ENCODE data around the gene MDK. TPM values are rescaled to one million over a fixed set of nuclear protein-coding genes. Genes with fewer than 3 reads are reported as not detected.
A peak's percentile ranks its signal among the peaks of the same experiment; 100 is the strongest.

The MDK gene
- total and polyA plus RNA-seq, 2 of the 4 experiments (the other 2 are of a cell fraction): 25.8 to 377 TPM

GRCh38 chr11:46367244-46367915 is 14.1 kb upstream of the MDK start:
- peak overlapping the region; percentile 70 for H2AFZ ChIP-seq (replicated peaks; ENCODE audit: low read length, poor library complexity)
- no peak overlapping the region for H3K18ac ChIP-seq (ENCODE audit: low read depth, low read length)
- dilution Hi-C loops (cut with HindIII; ENCODE audit: low sequenced_read_pairs, unreplicated experiment): no loop called here
- no peak overlapping the region; the same call in 2 of the 3 replicates for H2BK15ac ChIP-seq (ENCODE audit: low read depth, low read length)
- no peak overlapping the region for H3K4me2 ChIP-seq (ENCODE audit: low read depth, low read length)
- H2BK20ac ChIP-seq (ENCODE audit: low read depth, low read length): no peak overlapping the region
- in situ Hi-C loops (cut with MboI; ENCODE audit: low sequenced_read_pairs): no loop called here
- no peak overlapping the region for H3K4me3 ChIP-seq (ENCODE audit: insufficient read depth, low read depth, low read length)
- POLR2A ChIA-PET (ENCODE audit: unreplicated experiment): no interaction called here
- peaks cover 17% of the 10 kb centered on the region; the same call in 1 of the 2 replicates for H3K36me3 ChIP-seq (ENCODE audit: control insufficient read depth, insufficient read depth, low read length)
- peaks cover 12 to 57% of the 10 kb centered on the region in 2 experiments for H3K79me1 ChIP-seq (ENCODE audit: low read depth in 1 of 2, low read length in 2 of 2)
- ATAC-seq (ENCODE audit: low read depth) (peak; percentile 78), DNase-seq (peak; percentile 59)
- BruUV-seq (replicated peaks): no TSS peak
- peaks cover 30% of the 10 kb centered on the region for H4K20me1 ChIP-seq (ENCODE audit: insufficient read depth, low read length)
- no peak overlapping the region for H4K5ac ChIP-seq (ENCODE audit: low read depth, low read length)
- intact Hi-C loops (cut with micrococcal nuclease): no loop called here
- H3K4me1 ChIP-seq (ENCODE audit: control insufficient read depth, insufficient read depth, low read length): peaks cover 24% of the 10 kb centered on the region
- peak overlapping the region; percentile 78 for H2AK9ac ChIP-seq (replicated peaks; ENCODE audit: low read depth, low read length, poor library complexity)
- H3K27ac ChIP-seq (ENCODE audit: insufficient read depth, low read length): 0 out of 2 replicates have a peak overlapping the region, but pooled peaks have one; percentile 5
- no peak overlapping the region for H3K23ac ChIP-seq (ENCODE audit: low read depth, low read length)
- H3K9me3 ChIP-seq (ENCODE audit: control insufficient read depth, insufficient read depth, low read length): no peaks in the 10 kb centered on the region
- peaks cover 9% of the 10 kb centered on the region; the same call in 1 of the 2 replicates for H3K9me1 ChIP-seq (ENCODE audit: insufficient read depth, low read length)
- H2AK5ac ChIP-seq (ENCODE audit: low read depth, low read length): peak overlapping the region; percentile 73
- no peak overlapping the region for H3K56ac ChIP-seq (ENCODE audit: extremely low read depth, insufficient read depth, low read length)
- WGBS, 2 experiments (ENCODE audit: extremely low coverage in 2 of 2, insufficient read length in 1 of 2): 8% methylated on average over 9 of the region's 32 CpGs; no CpG with 5 or more reads in 1 of the 2 experiments
- no peak overlapping the region for H2BK120ac ChIP-seq (ENCODE audit: low read depth, low read length)
- H3K9ac ChIP-seq (ENCODE audit: low read depth, low read length): no peak overlapping the region
- H3K4ac ChIP-seq (ENCODE audit: low read depth, low read length): no peak overlapping the region; the same call in 1 of the 2 replicates
- no peak overlapping the region for H4K91ac ChIP-seq (ENCODE audit: insufficient read depth, low read depth, low read length)
- CTCF ChIA-PET: no interaction called here
- H3K27me3 ChIP-seq (ENCODE audit: control insufficient read depth, insufficient read depth, low read length): no peaks in the 10 kb centered on the region
- no peak overlapping the region; the same call in 1 of the 2 replicates for H3K14ac ChIP-seq (replicated peaks; ENCODE audit: low read depth, low read length)
- no peak overlapping the region for H2BK5ac ChIP-seq (ENCODE audit: low read depth, low read length, poor library complexity, severe bottlenecking)
- H4K8ac ChIP-seq (ENCODE audit: low read depth in 2 of 2, low read length in 2 of 2): no peak overlapping the region
- TF ChIP-seq BHLHE40 (IDR thresholded peaks at IDR 0.05; ENCODE audit: low read depth, low read length): no peak
- no peak for TF ChIP-seq CHD1 (IDR thresholded peaks at IDR 0.05; ENCODE audit: low read depth, low read length)
- no peak for TF ChIP-seq RFX5 (IDR thresholded peaks at IDR 0.05; ENCODE audit: low read depth, low read length)
- no peak for TF ChIP-seq MXI1 (IDR thresholded peaks at IDR 0.05; ENCODE audit: borderline replicate concordance, low read depth, low read length)
- no peak for TF ChIP-seq RCOR1 (IDR thresholded peaks at IDR 0.05; ENCODE audit: insufficient replicate concordance, low read length)
- TF ChIP-seq SMC3 (IDR thresholded peaks at IDR 0.05; ENCODE audit: low read depth, low read length): peak; percentile 68
- no peak for TF ChIP-seq CEBPB (IDR thresholded peaks at IDR 0.05; ENCODE audit: low read depth, low read length)
- TF ChIP-seq, protein P1, sequence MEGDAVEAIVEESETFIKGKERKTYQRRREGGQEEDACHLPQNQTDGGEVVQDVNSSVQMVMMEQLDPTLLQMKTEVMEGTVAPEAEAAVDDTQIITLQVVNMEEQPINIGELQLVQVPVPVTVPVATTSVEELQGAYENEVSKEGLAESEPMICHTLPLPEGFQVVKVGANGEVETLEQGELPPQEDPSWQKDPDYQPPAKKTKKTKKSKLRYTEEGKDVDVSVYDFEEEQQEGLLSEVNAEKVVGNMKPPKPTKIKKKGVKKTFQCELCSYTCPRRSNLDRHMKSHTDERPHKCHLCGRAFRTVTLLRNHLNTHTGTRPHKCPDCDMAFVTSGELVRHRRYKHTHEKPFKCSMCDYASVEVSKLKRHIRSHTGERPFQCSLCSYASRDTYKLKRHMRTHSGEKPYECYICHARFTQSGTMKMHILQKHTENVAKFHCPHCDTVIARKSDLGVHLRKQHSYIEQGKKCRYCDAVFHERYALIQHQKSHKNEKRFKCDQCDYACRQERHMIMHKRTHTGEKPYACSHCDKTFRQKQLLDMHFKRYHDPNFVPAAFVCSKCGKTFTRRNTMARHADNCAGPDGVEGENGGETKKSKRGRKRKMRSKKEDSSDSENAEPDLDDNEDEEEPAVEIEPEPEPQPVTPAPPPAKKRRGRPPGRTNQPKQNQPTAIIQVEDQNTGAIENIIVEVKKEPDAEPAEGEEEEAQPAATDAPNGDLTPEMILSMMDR (conservative IDR thresholded peaks at IDR 0.05; ENCODE audit: low read depth, low read length): peak; percentile 81
- peak; percentile 68 for TF ChIP-seq RAD21 (IDR thresholded peaks at IDR 0.05; ENCODE audit: low read length)
- TF ChIP-seq MAZ (IDR thresholded peaks at IDR 0.05; ENCODE audit: borderline replicate concordance, low read depth, low read length): 0 out of 2 replicates have a peak, but pooled peaks have one; percentile 5
- TF ChIP-seq USF2 (IDR thresholded peaks at IDR 0.05; ENCODE audit: low read depth, low read length): no peak
- TF ChIP-seq, protein P2, sequence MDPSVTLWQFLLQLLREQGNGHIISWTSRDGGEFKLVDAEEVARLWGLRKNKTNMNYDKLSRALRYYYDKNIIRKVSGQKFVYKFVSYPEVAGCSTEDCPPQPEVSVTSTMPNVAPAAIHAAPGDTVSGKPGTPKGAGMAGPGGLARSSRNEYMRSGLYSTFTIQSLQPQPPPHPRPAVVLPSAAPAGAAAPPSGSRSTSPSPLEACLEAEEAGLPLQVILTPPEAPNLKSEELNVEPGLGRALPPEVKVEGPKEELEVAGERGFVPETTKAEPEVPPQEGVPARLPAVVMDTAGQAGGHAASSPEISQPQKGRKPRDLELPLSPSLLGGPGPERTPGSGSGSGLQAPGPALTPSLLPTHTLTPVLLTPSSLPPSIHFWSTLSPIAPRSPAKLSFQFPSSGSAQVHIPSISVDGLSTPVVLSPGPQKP (IDR thresholded peaks at IDR 0.05; ENCODE audit: borderline replicate concordance, low read depth, low read length): no peak
- TF ChIP-seq MAFK (IDR thresholded peaks at IDR 0.05; ENCODE audit: low read depth, low read length): no peak
- TF ChIP-seq FOS (IDR thresholded peaks at IDR 0.05; ENCODE audit: low read depth, low read length): no peak
- TF ChIP-seq POLR2A (IDR thresholded peaks at IDR 0.05; ENCODE audit: low read depth, low read length): no peak

Data from IMR-90 (cell line).